ENCODE results near the gene CDK17. TPM values are rescaled to one million over a fixed set of nuclear protein-coding genes. Genes with fewer than 3 reads are reported as not detected.

The CDK17 gene
- total RNA-seq, 2 donors from 2014 or later = 20.9 to 27.1 TPM

DNA sequence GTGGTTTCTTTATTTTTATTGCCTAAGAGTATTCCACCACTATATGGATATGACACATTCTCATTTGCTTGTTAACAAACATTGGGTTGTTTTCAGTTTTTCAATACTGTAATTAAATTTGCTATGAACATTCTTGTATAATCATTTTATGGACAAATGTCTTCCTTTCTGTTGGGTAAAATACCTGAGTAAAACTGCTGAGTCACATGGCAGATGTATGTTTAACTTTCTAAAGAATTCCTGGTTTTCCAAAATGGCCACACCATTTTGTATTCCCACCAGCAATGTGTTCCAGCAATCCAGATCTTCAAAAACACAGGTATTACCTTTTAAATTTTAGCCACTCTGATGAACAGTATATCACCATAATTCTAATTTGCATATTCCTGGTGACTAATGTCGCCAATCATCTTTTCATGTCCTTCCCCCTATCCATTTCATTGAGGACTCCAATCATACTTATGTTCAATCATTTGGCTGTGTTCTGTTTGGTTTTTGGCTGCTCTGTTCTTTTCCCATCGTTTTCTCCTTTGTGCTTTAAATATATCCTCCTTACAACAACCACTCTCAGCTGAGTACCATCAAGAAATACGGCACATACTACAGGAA, 36.0 kb downstream of the CDK17 start:
- Histone ChIP-seq H3K36me3 (no peaks in the 10 kb centered on the region), H3K9me3 (no peaks in the 10 kb centered on the region), H3K4me3 (no peak overlapping the region), H3K27me3 (no peaks in the 10 kb centered on the region), H3K27ac (no peak overlapping the region), H3K4me1 (peaks cover 0 to 43% of the 10 kb centered on the region in 2 donors)
- no peak for DNase-seq (ENCODE audit: low spot score)
- TF ChIP-seq, protein P1, sequence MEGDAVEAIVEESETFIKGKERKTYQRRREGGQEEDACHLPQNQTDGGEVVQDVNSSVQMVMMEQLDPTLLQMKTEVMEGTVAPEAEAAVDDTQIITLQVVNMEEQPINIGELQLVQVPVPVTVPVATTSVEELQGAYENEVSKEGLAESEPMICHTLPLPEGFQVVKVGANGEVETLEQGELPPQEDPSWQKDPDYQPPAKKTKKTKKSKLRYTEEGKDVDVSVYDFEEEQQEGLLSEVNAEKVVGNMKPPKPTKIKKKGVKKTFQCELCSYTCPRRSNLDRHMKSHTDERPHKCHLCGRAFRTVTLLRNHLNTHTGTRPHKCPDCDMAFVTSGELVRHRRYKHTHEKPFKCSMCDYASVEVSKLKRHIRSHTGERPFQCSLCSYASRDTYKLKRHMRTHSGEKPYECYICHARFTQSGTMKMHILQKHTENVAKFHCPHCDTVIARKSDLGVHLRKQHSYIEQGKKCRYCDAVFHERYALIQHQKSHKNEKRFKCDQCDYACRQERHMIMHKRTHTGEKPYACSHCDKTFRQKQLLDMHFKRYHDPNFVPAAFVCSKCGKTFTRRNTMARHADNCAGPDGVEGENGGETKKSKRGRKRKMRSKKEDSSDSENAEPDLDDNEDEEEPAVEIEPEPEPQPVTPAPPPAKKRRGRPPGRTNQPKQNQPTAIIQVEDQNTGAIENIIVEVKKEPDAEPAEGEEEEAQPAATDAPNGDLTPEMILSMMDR (IDR thresholded peaks at IDR 0.05) = no peak

DNA sequence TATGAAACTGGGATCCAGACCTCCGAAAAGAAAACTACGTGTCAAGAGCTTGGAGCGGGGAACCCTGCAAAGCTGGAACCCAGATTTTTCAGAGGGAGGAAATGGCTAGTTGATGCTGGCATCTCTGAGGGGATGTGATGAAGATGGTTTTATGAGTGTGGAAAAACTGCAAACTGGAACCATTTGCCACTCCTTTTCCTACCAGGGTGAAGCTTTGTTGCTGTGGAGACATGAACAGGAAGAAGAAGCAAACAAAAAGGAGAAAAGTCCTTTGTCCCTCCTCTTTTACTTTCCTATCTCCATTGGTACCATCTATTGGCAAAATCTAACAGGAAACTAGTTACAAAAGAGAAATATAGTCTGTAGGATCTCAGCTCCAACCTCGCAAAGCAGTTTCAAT, 39.2 kb downstream of the CDK17 start:
- no peaks in the 10 kb centered on the region for H3K27me3 ChIP-seq
- no peak for DNase-seq (ENCODE audit: low spot score)
- no peak overlapping the region for H3K27ac ChIP-seq
- peaks cover 0 to 36% of the 10 kb centered on the region in 2 donors for H3K4me1 ChIP-seq
- H3K4me3 ChIP-seq = no peak overlapping the region
- H3K9me3 ChIP-seq = no peaks in the 10 kb centered on the region
- TF ChIP-seq, protein P1 (IDR thresholded peaks at IDR 0.05) = no peak
- no peaks in the 10 kb centered on the region for H3K36me3 ChIP-seq

DNA sequence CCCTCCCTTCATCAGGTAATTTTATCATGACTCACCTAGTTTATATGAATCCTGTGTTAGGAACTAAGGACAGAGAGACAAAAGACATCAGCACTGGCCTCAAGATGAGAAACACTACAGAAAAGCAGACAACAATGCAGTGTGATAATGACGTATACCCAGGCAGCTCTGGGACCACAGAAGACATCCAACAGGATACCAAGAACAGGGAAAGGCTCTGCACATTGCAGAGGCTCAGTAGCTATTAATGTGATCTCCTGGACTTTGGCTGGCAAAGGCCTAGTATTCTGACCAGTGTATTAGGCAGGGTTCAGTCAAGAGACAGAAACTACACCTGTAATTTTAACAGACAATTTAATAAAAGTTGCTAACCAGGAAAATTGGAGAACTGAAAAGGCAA, 39.7 kb downstream of the CDK17 start:
- H3K4me3 ChIP-seq = no peak overlapping the region
- TF ChIP-seq, protein P1 (IDR thresholded peaks at IDR 0.05) = no peak
- peaks cover 0 to 30% of the 10 kb centered on the region in 2 donors for H3K4me1 ChIP-seq
- no peak overlapping the region for H3K27ac ChIP-seq
- H3K9me3 ChIP-seq = no peaks in the 10 kb centered on the region
- no peaks in the 10 kb centered on the region for H3K36me3 ChIP-seq
- DNase-seq (ENCODE audit: low spot score) = no peak
- H3K27me3 ChIP-seq = no peaks in the 10 kb centered on the region

DNA sequence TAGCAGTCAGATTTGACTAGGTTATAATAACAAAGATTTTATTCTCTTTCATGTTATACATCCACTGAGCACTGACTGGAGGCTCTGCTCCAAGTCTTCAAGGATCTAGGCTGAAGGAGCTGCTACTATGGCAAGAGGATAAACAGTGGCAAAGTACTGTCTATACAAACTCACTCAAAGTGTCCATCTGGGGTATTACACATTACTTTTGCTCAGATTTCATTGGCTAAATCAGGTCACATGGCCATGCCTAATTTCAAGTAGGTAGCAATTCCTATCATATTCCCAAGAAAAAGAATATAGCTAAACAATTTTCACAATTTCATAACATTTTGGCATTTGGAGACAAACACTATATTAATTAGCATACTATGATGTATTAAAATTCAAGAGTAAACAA, 40.9 kb downstream of the CDK17 start:
- no peak for DNase-seq (ENCODE audit: low spot score)
- Histone ChIP-seq H3K9me3 (no peaks in the 10 kb centered on the region), H3K27ac (no peak overlapping the region), H3K4me1 (peaks cover 0 to 33% of the 10 kb centered on the region in 2 donors), H3K36me3 (no peaks in the 10 kb centered on the region), H3K27me3 (no peaks in the 10 kb centered on the region), H3K4me3 (no peak overlapping the region)
- TF ChIP-seq, protein P1 (IDR thresholded peaks at IDR 0.05) = no peak

DNA sequence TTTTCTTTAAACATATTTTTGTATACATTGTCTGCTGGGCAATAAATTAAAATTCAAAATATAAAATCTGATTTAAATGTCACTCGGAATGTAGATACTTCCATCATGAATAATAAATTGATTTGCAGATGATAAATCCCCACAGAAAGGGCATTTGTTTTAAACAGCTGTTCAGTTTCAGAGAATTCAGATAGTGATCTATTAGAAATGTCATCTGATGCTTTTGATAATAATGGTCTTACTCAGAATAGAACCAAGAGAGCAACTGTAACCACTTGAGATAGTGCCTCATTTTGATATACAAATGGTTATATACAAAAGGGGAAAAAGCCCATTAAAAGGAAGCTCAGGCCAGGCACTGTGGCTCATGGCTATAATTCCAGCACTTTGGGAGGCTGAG, 43.4 kb downstream of the CDK17 start:
- TF ChIP-seq, protein P1 (IDR thresholded peaks at IDR 0.05) = no peak
- DNase-seq (ENCODE audit: low spot score) = no peak
- H3K9me3 ChIP-seq = no peaks in the 10 kb centered on the region
- H3K27me3 ChIP-seq = no peaks in the 10 kb centered on the region
- peaks cover 0 to 49% of the 10 kb centered on the region in 2 donors for H3K4me1 ChIP-seq
- H3K4me3 ChIP-seq = no peak overlapping the region
- no peak overlapping the region for H3K27ac ChIP-seq
- H3K36me3 ChIP-seq = no peaks in the 10 kb centered on the region

Data from right atrium auricular region (tissue), 2 donors.